Fibroblast of pulmonary artery (primary cell): ENCODE measurements around the gene ADRA1B.

Source experiments
- DNase-seq: peaks from one replicate; pipeline ENCODE4 v3.0.0-alpha.2; 2010; ENCODE audit warnings: low read depth
- H3K4me3 ChIP-seq: replicated peaks from 2 replicates; pipeline ENCODE4 v1.5.1; 2011; ENCODE audit warnings: low read depth, mild to moderate bottlenecking, control low read depth, low read length, moderate library complexity
- CTCF ChIP-seq: IDR thresholded peaks from 2 replicates; pipeline ENCODE4 v1.5.1; 2011; ENCODE audit warnings: mild to moderate bottlenecking, control low read depth, low read length, inconsistent platforms; ENCODE audit errors: missing control alignments

ADRA1B gene

GRCh38 chr5:159915904-159916840 lies at the start of gene ADRA1B:
ADRA1B (plus strand) TSS chr5:159916482; CDS start chr5:159916906, 424 bp downstream.
- DNase-seq: peak; percentile 72
- H3K4me3 ChIP-seq: peak within 1 kb of the TSS; percentile 51
- TF ChIP-seq CTCF: peak; percentile 34

DNA sequence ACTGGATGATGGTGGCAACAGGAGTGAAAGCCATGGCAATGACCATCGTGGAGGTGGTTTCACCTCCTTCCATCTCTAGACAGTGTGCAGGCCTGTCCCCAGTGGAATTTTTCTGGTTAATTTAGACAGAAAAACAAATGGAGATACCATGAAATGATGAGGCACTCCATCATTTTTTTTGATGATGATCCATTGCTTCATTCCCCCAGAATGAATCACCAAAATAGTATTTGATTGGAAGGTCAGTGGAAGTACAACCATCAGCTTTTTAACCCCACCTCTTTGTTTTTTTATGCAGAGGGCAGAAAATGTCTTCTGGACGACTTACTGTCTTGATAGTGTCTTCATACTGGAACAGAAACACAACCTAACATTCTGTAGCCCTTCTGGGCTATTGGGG lies 42.6 kb upstream of the ADRA1B start:
- no peak for TF ChIP-seq CTCF
- H3K4me3 ChIP-seq: no peak overlapping the region
- DNase-seq: no peak

DNA sequence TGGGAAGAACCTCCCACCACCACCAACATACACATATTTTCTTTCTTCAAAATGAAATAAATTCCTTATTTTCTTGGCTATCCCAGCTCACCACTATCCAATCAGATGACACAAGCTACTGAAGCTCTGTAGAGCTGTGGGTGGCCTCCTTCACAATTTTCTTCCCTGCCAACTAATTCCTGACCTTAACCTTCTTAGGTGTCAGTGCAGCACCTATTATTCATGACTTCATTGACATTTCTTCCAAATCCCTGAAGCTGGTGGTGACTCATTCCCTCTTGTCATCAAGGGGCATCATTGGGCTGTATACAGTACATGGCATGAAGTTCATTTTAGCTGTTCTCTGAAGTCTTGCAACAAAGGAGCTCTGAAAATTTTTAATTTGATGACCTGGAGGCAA lies 42.0 kb upstream of the ADRA1B start:
- DNase-seq: peak; percentile 44
- no peak for TF ChIP-seq CTCF
- H3K4me3 ChIP-seq: no peak overlapping the region

GRCh38 chr5:159877016-159877415 lies 39.3 kb upstream of the ADRA1B start:
- no peak for DNase-seq
- no peak for TF ChIP-seq CTCF
- no peak overlapping the region for H3K4me3 ChIP-seq

DNA sequence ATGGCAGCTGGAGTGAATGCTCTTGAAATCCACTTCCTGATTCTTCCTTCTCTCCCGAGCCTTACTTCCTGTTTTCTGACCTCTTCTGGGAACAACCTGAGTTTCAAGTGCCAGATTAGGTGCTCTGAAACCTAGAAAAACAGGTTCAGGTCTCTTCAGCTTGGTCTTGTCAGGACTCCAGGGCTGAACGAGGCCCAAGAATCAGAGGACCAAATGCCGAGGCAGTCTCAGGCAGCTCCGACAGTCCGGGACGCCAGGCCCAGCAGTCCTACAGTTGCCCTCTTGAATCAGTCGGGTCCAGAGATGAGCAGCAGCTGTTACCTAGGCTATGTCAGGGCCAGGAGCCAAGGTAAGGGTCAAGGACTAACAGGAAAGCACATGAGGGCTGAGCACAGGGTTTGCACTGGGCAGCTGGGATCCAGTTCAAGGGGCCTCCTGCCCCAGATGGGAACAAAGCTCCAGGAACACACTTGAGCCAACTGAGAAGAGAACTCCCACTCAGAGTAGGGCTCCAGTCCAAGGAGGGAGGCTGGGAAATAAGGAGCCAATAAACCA lies 38.3 kb upstream of the ADRA1B start:
- peak; percentile 80 for DNase-seq
- H3K4me3 ChIP-seq: no peak overlapping the region
- no peak for TF ChIP-seq CTCF

DNA sequence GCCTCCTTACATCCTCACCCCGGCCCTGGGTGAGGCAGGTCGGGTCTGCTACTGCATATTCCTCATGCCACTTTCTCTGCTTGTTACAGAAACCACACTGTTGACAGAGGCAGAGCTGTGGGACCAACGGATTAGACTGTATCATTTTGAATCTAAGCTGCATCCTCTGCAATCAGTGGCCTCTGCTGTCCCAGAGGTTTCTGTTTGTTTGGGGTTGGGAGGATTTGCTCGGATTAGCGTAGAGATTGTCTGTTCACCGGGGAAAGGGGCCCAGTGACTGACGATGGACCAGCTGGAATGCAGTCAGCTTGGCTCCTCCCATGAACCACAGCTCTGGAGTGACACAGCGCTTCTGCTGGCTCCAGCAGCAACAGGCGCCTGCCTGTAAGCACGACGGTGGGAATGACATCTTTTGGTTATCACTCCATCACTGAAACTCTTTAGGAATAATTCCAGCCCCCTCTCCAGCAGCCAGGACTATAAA lies 37.3 kb upstream of the ADRA1B start:
- peak; percentile 89 for DNase-seq
- H3K4me3 ChIP-seq: no peak overlapping the region
- TF ChIP-seq CTCF: peak; percentile 2

DNA sequence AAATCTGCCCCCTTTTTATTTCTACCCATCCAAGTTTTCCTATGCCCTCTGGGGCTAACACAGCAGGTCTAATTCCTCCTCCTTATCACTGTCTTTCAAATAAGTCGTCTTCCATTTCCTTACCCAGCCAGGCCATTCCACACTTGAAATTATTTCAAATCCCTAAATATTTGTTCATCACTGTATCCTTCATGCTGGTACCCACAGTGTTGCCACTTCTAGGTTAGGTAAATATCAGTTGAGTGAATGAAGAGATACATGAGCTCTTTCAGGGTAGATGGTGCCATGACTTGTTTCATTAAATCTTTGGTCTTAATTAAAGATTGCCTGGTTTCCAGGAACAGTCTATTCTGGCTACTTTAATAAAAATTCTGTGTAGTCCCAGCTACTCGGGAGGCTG lies 35.6 kb upstream of the ADRA1B start:
- TF ChIP-seq CTCF: no peak
- H3K4me3 ChIP-seq: no peak overlapping the region
- DNase-seq: no peak
